ENCODE measurements around the gene PPTC7.
"Not testable (repeated sequence)": the region's sequence is repeated elsewhere in the genome, so short reads cannot be mapped to it uniquely, and the experiment has no call there.

DNA sequence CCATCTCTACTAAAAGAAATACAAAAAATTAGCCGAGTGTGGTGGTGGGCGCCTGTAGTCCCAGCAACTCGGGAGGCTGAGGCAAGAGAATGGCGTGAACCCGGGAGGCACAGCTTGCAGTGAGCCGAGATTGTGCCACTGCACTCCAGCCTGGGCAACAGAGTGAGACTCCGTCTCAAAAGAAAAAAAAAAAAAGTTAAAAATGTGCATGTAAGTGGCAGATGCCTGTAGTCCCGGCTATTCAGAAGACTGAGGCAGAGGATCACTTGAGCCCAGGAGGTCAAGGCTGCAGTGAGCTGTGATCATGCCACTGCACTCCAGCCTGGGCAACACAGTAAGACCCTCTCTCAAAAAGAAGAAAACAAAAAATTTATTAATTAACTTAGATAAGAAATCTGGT lies 65.1 kb downstream of the PPTC7 start:
- not testable (repeated sequence) for TF ChIP-seq REST (IDR thresholded peaks at IDR 0.05); RAD21 (IDR thresholded peaks at IDR 0.05); CTCF (IDR thresholded peaks at IDR 0.05; ENCODE audit: low read depth, low read length, missing input control); MAX (IDR thresholded peaks at IDR 0.05); EGR1 (IDR thresholded peaks at IDR 0.05; ENCODE audit: low read depth in 2 of 2)

All from liver (tissue), 3 donors.